Spleen (tissue), 11 donors: ENCODE measurements around the gene CCDC3. TPM values are rescaled to one million over a fixed set of nuclear protein-coding genes. Genes with fewer than 3 reads are reported as not detected.

Experiments used
- DNase-seq: peaks from one replicate; pipeline ENCODE4 v3.0.0-alpha.2; 2020
- H3K27ac ChIP-seq, 8 donors: fragments of 200-600 bp; sonication (generic) in 7 of 8; 1 replicate in 4 of 8; 2 replicates in 4 of 8; pipeline versions ENCODE4 v1.5.0 to v1.8.0; 2016 to 2021; ENCODE audit warnings: inconsistent platforms in 4 of 8, mild to moderate bottlenecking in 4 of 8, moderate library complexity in 1 of 8
- H3K27me3 ChIP-seq, 7 donors: fragments of 200-600 bp; sonication (generic) in 6 of 7; replicated peaks in 1 of 7; 1 replicate in 4 of 7; 2 replicates in 3 of 7; pipeline versions ENCODE4 v1.5.0 to v1.8.0; 2016 to 2021; ENCODE audit warnings: inconsistent platforms in 3 of 7, mild to moderate bottlenecking in 1 of 7
- H3K36me3 ChIP-seq, 6 donors: fragments of 200-600 bp; sonication (generic) in 5 of 6; 1 replicate in 4 of 6; 2 replicates in 2 of 6; pipeline versions ENCODE4 v1.5.0 to v1.8.0; 2016 to 2021; ENCODE audit warnings: inconsistent platforms in 2 of 6
- H3K4me1 ChIP-seq, 6 donors: fragments of 200-600 bp; sonication (generic) in 5 of 6; 1 replicate in 3 of 6; 2 replicates in 3 of 6; pipeline versions ENCODE4 v1.5.0 to v1.8.0; 2016 to 2021; ENCODE audit warnings: inconsistent platforms in 3 of 6
- H3K4me3 ChIP-seq, 8 donors: fragments of 200-600 bp; sonication (generic) in 7 of 8; 1 replicate in 4 of 8; 2 replicates in 4 of 8; pipeline versions ENCODE4 v1.5.0 to v1.8.0; 2016 to 2021; ENCODE audit warnings: inconsistent platforms in 4 of 8, mild to moderate bottlenecking in 4 of 8, moderate library complexity in 2 of 8
- H3K9me3 ChIP-seq, 8 donors: fragments of 200-600 bp; sonication (generic) in 7 of 8; 1 replicate in 4 of 8; 2 replicates in 4 of 8; pipeline versions ENCODE4 v1.5.0 to v1.8.0; 2016 to 2021; ENCODE audit warnings: inconsistent platforms in 4 of 8
- CTCF ChIP-seq, 11 experiments: fragments of 200-600 bp in 7 of 11; fragments of 450-650 bp in 4 of 11; sonication (generic) in 4 of 11; IDR thresholded peaks in 8 of 11; conservative IDR thresholded peaks in 3 of 11; 1 replicate in 7 of 11; 2 replicates in 4 of 11; pipeline versions ENCODE4 v1.4.0 to v1.8.0; 2016 to 2021; ENCODE audit warnings: antibody characterized with exemption in 11 of 11, inconsistent platforms in 4 of 11, mild to moderate bottlenecking in 1 of 11
- POLR2A ChIP-seq, 3 donors: fragments of 450-650 bp; IDR thresholded peaks; one replicate each; pipeline ENCODE4 v1.5.1; 2017; ENCODE audit warnings: antibody characterized with exemption in 3 of 3, mild to moderate bottlenecking in 1 of 3
- POLR2AphosphoS5 ChIP-seq, 3 donors: sonication (generic); formaldehyde crosslinking; IDR thresholded peaks; one replicate each; pipeline ENCODE4 v1.5.1; 2017; ENCODE audit warnings: antibody characterized with exemption in 3 of 3
- WGBS, 5 donors: extraction: QIAGEN DNeasy Blood & Tissue Kit in 3 of 5; methylation state at CpG; one replicate each; pipeline versions ENCODE4 v1.1.5 to v1.1.7; 2013 to 2018; 5-methylcytosine and 5-hydroxymethylcytosine counted together
- intact Hi-C: fragments of 100-400 bp; cut with DNase I; formaldehyde crosslinking; loops from one replicate; pipeline ENCODE4 v1.15.0; 2023; ENCODE audit warnings: low total_unique reads
- polyA plus RNA-seq, 3 donors: library from polyadenylated mRNA; stranded (reverse); fragments of 200-250 nt; gene quantifications; one replicate each; pipeline ENCODE4 v1.2.1, GENCODE V29; 2013
- total RNA-seq, 7 donors: library from RNA; depleted of rRNA in 3 of 7; stranded (reverse); fragments of >200 nt in 3 of 7; fragmentation: NEBNext Ultra II Directional in 4 of 7; extraction: Animal tissue kit (Norgen Biotek cat#: 25700) in 4 of 7; gene quantifications; one replicate each; pipeline versions ENCODE4 v1.1.0 to v1.2.1, GENCODE V29; 2016 to 2021
- donor health status: healthy with polysubstance abuse.
- donor health status: DM: no; HTN: no; CAD: no; lungs with moderate emphysema.
- donor health status: DM: no; HTN: no; CAD: no.
- donor health status: Bipolar disorder and iron deficiency.
- donor health status: healthy.
- donor health status: DM: no; HTN: no; CAD: no.
- donor health status: DM: yes; HTN: yes; CAD: no.

The CCDC3 gene
- total and polyA plus RNA-seq, 10 donors: 4.7 to 36.9 (median 26.8) TPM

- Histone ChIP-seq H3K9me3 (peaks cover 0 to 17% (median 7%) of the 10 kb centered on the region in 8 donors), H3K4me3 (no peak overlapping the region), H3K27me3 (no peaks in the 10 kb centered on the region), H3K27ac (peak overlapping the region in 1 of 8 donors; percentile 30), H3K4me1 (no peaks in the 10 kb centered on the region), H3K36me3 (no peaks in the 10 kb centered on the region)
- TF ChIP-seq CTCF (IDR thresholded peaks at IDR 0.05 in 8 of 11, conservative IDR thresholded peaks at IDR 0.05 in 3 of 11): no peak
- TF ChIP-seq POLR2AphosphoS5 (IDR thresholded peaks at IDR 0.05): no peak
- TF ChIP-seq POLR2A (IDR thresholded peaks at IDR 0.05): no peak
- 89 to 99% (median 91%) methylated on average over 8 of the region's 8 CpGs for WGBS, 5 donors
- no peak for DNase-seq
- intact Hi-C loops: no loop called here
Measured at GRCh38 chr10:12960941-12961340, 40.6 kb downstream of the CCDC3 start.

- H3K4me3 ChIP-seq: no peak overlapping the region
- no peaks in the 10 kb centered on the region for H3K27me3 ChIP-seq
- no peak for DNase-seq
- no peak for TF ChIP-seq POLR2A (IDR thresholded peaks at IDR 0.05)
- TF ChIP-seq CTCF (IDR thresholded peaks at IDR 0.05 in 8 of 11, conservative IDR thresholded peaks at IDR 0.05 in 3 of 11): no peak
- TF ChIP-seq POLR2AphosphoS5 (IDR thresholded peaks at IDR 0.05): peak in 1 of 3 donors; percentile 9
- H3K36me3 ChIP-seq: no peaks in the 10 kb centered on the region
- WGBS, 5 donors: 60 to 77% (median 69%) methylated on average over 15 of the region's 15 CpGs
- H3K9me3 ChIP-seq: peaks cover 0 to 17% (median 7%) of the 10 kb centered on the region in 8 donors
- intact Hi-C loops: no loop called here
- H3K4me1 ChIP-seq: no peaks in the 10 kb centered on the region
- peak overlapping the region in 1 of 8 donors; percentile 30 for H3K27ac ChIP-seq
Measured at GRCh38 chr10:12960334-12960898, 41.1 kb downstream of the CCDC3 start.

- Histone ChIP-seq H3K36me3 (no peaks in the 10 kb centered on the region), H3K9me3 (peaks cover 0 to 20% (median 9%) of the 10 kb centered on the region in 8 donors), H3K27ac (no peak overlapping the region), H3K27me3 (no peaks in the 10 kb centered on the region), H3K4me1 (no peaks in the 10 kb centered on the region), H3K4me3 (no peak overlapping the region)
- 87 to 97% (median 94%) methylated on average over 5 of the region's 5 CpGs for WGBS, 5 donors
- intact Hi-C loops: no loop called here
- DNase-seq: no peak
- no peak for TF ChIP-seq POLR2A (IDR thresholded peaks at IDR 0.05)
- TF ChIP-seq POLR2AphosphoS5 (IDR thresholded peaks at IDR 0.05): no peak
- no peak for TF ChIP-seq CTCF (IDR thresholded peaks at IDR 0.05 in 8 of 11, conservative IDR thresholded peaks at IDR 0.05 in 3 of 11)
Measured at GRCh38 chr10:12958546-12959110, 42.9 kb downstream of the CCDC3 start.

- no peak for DNase-seq
- no peak for TF ChIP-seq POLR2AphosphoS5 (IDR thresholded peaks at IDR 0.05)
- TF ChIP-seq POLR2A (IDR thresholded peaks at IDR 0.05): no peak
- no peak for TF ChIP-seq CTCF (IDR thresholded peaks at IDR 0.05 in 8 of 11, conservative IDR thresholded peaks at IDR 0.05 in 3 of 11)
- H3K4me1 ChIP-seq: no peaks in the 10 kb centered on the region
- intact Hi-C loops: no loop called here
- 81 to 89% (median 87%) methylated on average over 8 of the region's 8 CpGs for WGBS, 5 donors
- H3K27me3 ChIP-seq: no peaks in the 10 kb centered on the region
- peaks cover 0 to 36% (median 20%) of the 10 kb centered on the region in 8 donors for H3K9me3 ChIP-seq
- H3K4me3 ChIP-seq: no peak overlapping the region
- no peak overlapping the region for H3K27ac ChIP-seq
- H3K36me3 ChIP-seq: no peaks in the 10 kb centered on the region
Measured at GRCh38 chr10:12957081-12957480, 44.4 kb downstream of the CCDC3 start.
